Nephron (organoid): Measurements from ENCODE around the gene EREG.

Experiments
- H3K27ac Mint-ChIP-seq, 3 experiments: 2 replicates each; pipeline ENCODE4 v1.8.0; 2020; ENCODE audit warnings: mixed read lengths in 3 of 3, mild to moderate bottlenecking in 2 of 3, moderate library complexity in 1 of 3
- H3K27me3 Mint-ChIP-seq: 2 replicates; pipeline ENCODE4 v1.8.0; 2021; ENCODE audit warnings: low read depth, mild to moderate bottlenecking, moderate library complexity, mixed read lengths
- H3K36me3 Mint-ChIP-seq: 2 replicates; pipeline ENCODE4 v1.8.0; 2020; ENCODE audit warnings: low read depth, mixed read lengths
- H3K4me1 Mint-ChIP-seq: 2 replicates; pipeline ENCODE4 v1.8.0; 2020; ENCODE audit warnings: mixed read lengths
- H3K4me3 Mint-ChIP-seq, 3 experiments: 2 replicates each; pipeline ENCODE4 v1.8.0; 2020; ENCODE audit warnings: mild to moderate bottlenecking in 3 of 3, mixed read lengths in 3 of 3, moderate library complexity in 2 of 3
- H3K9me3 Mint-ChIP-seq: 2 replicates; pipeline ENCODE4 v1.8.0; 2020; ENCODE audit warnings: mixed read lengths
- TF ChIP-seq, protein P1 (sequence below), 3 experiments: fragments of 200-600 bp; sonication (generic); IDR thresholded peaks; one replicate each; pipeline ENCODE4 v1.5.0; 2021; ENCODE audit warnings: antibody characterized with exemption in 3 of 3; ENCODE audit not compliant: unreplicated experiment in 3 of 3

Gene EREG

DNA sequence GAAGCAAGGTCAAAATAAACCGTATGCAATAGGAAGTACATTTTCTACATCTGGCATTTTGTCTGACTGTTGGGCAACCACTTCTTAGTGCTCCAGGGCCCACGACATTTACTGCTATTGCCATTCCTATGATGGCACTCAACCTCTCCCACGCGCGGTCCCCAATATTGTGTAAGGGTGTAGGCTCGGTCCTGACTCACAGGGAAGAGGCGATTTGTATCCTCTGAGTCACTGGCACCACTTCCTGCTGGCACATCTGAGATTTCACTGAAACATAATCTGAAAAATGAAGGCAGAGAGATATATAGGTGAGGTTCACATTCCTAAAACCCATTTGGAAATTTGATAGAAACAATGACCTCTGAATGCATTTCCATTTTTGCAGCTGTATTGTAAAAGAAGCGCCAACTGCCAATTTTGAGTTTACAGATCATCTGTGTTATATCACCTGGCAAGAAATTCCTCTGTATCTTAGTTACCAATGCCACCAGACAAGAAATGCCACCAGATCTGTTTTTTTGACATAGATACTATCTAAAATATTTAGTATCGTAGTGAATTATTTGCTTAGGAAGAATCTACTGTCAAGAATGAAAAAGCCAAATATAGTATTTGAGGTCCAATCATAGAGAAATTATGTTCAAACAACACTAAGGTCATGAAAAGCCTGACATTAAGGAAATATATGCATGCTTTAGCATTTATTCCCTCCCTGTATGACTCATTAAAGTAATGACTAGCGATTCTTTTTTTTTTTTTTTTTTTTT, 9.8 kb downstream of the EREG start:
- Mint-ChIP-seq H3K27me3 (peaks cover 4% of the 10 kb centered on the region), H3K36me3 (no peaks in the 10 kb centered on the region), H3K9me3 (no peaks in the 10 kb centered on the region), H3K4me3 (no peak overlapping the region), H3K27ac (no peak overlapping the region), H3K4me1 (no peaks in the 10 kb centered on the region)
- TF ChIP-seq, protein P1, sequence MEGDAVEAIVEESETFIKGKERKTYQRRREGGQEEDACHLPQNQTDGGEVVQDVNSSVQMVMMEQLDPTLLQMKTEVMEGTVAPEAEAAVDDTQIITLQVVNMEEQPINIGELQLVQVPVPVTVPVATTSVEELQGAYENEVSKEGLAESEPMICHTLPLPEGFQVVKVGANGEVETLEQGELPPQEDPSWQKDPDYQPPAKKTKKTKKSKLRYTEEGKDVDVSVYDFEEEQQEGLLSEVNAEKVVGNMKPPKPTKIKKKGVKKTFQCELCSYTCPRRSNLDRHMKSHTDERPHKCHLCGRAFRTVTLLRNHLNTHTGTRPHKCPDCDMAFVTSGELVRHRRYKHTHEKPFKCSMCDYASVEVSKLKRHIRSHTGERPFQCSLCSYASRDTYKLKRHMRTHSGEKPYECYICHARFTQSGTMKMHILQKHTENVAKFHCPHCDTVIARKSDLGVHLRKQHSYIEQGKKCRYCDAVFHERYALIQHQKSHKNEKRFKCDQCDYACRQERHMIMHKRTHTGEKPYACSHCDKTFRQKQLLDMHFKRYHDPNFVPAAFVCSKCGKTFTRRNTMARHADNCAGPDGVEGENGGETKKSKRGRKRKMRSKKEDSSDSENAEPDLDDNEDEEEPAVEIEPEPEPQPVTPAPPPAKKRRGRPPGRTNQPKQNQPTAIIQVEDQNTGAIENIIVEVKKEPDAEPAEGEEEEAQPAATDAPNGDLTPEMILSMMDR (IDR thresholded peaks at IDR 0.05; ENCODE audit: unreplicated experiment in 3 of 3), result no peak

DNA sequence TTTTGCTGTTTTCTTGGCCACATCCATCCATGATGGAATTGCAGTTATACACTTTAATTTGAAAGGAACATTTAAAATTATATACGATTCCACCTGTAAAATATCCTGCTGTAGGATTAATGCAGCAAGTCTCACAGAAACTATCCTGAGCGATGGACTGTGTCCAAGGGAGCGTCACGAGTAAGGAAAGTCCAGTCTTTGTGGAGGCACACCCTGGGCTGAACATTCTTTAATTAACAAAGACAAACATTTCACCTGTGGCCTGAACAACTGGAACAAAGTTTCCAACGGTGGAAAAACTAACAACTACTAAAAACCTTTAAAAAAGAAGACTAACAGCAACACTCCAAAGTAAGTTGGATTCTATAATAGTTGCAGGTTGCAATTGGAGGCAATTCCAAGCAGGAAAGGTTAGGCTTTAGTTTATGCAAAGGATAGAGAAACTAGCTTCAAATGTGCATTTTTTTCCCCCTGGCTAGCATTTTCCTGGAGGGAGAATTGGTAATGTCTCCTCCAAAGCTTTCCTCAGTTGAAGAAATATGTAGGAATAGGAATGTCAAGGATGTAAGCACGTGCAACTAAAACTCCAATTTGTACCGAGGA, 11.0 kb downstream of the EREG start:
- no peaks in the 10 kb centered on the region for H3K4me1 Mint-ChIP-seq
- H3K4me3 Mint-ChIP-seq, result no peak overlapping the region
- H3K27me3 Mint-ChIP-seq, result no peaks in the 10 kb centered on the region
- H3K27ac Mint-ChIP-seq, result peak overlapping the region in 1 of 3 experiments; percentile 57
- TF ChIP-seq, protein P1 (IDR thresholded peaks at IDR 0.05; ENCODE audit: unreplicated experiment in 3 of 3), result no peak
- no peaks in the 10 kb centered on the region for H3K9me3 Mint-ChIP-seq
- H3K36me3 Mint-ChIP-seq, result no peaks in the 10 kb centered on the region

DNA sequence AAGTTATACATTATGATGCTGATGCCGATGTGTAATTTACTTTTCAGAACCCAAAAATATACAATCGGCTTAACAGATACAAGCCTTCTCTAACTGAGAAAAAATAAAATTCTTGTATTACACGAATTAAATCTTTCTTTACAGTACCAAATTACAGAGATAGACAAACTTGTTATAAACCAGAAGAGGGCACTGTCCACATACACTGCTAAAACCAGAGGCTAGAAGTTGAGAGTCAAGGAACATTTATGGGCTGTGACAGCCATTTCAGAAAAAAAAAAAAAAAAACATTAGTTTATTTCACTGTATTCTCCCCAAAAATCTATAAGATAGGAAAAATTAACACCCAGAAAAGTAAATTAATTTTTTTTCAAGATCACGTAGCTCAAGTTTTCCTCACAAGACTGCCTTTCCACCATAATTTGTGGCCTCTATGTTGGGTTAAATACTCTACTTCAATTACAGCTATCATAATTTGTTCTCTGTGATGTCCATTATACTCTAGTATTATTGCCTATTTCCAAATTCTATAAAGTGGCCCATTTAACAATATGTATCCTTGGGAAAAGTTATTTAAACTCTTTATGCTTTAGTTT, 12.0 kb downstream of the EREG start:
- Mint-ChIP-seq H3K9me3 (no peaks in the 10 kb centered on the region), H3K36me3 (no peaks in the 10 kb centered on the region), H3K27me3 (no peaks in the 10 kb centered on the region), H3K4me1 (no peaks in the 10 kb centered on the region), H3K4me3 (no peak overlapping the region), H3K27ac (no peak overlapping the region)
- TF ChIP-seq, protein P1 (IDR thresholded peaks at IDR 0.05; ENCODE audit: unreplicated experiment in 3 of 3), result peak; percentile 57 to 68 (median 64)

DNA sequence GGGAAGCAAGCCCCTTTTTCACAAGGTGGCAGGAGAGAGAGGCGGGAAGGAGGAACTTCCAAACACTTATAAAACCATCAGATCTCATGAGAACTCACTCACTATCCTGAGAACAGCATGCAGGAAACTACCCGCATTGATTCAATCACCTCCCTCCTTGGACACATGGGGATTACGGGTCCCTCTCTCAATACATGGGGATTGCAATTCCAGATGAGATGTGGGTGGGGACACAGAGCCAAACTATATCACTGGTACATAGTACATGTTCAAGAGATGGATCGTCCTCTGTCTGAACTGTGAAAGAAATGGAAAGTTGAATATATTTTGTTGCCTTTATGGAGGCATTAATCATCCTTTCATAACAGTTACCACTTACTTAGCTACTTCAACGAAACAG, 12.8 kb downstream of the EREG start:
- H3K27me3 Mint-ChIP-seq, result no peaks in the 10 kb centered on the region
- H3K9me3 Mint-ChIP-seq, result no peaks in the 10 kb centered on the region
- TF ChIP-seq, protein P1 (IDR thresholded peaks at IDR 0.05; ENCODE audit: unreplicated experiment in 3 of 3), result no peak
- H3K36me3 Mint-ChIP-seq, result no peaks in the 10 kb centered on the region
- H3K4me1 Mint-ChIP-seq, result no peaks in the 10 kb centered on the region
- no peak overlapping the region for H3K4me3 Mint-ChIP-seq
- no peak overlapping the region for H3K27ac Mint-ChIP-seq

DNA sequence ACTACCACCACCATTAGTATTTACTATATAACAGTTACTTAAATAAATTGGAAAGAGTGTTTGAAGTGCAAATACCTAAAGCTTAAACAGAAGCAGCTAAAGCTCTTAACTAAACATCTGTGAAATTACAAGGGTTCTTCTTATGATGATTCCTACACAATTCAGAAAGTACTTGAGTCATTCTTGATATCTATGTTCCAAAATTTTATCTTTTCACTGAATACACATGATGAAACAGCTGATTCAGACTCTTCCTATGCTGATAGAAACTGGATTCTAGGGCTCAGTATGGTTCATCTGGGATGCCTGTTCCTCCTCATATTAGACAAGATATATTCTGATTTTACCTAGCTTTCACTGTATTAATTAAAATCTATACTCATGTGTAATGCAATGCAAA, 13.6 kb downstream of the EREG start:
- H3K9me3 Mint-ChIP-seq, result no peaks in the 10 kb centered on the region
- no peak overlapping the region for H3K27ac Mint-ChIP-seq

More for the DNA sequence above, 13.6 kb downstream of the EREG start:
- Mint-ChIP-seq H3K27me3 (no peaks in the 10 kb centered on the region), H3K4me1 (no peaks in the 10 kb centered on the region), H3K36me3 (no peaks in the 10 kb centered on the region), H3K4me3 (no peak overlapping the region)
- TF ChIP-seq, protein P1 (IDR thresholded peaks at IDR 0.05; ENCODE audit: unreplicated experiment in 3 of 3), result no peak
